Pancreas (tissue), 10 donors: ENCODE results near the gene KRT73. TPM values are rescaled to one million over a fixed set of nuclear protein-coding genes. Genes with fewer than 3 reads are reported as not detected.

ENCODE experiments used
- ATAC-seq, 4 donors: fragments of 200-7000 bp; cut with Tn5 transposase; one replicate each; pipeline versions ENCODE4 v1.8.0 to v1.9.1; 2020; ENCODE audit warnings: mild to moderate bottlenecking in 4 of 4, moderate library complexity in 4 of 4
- DNase-seq, 6 donors: peaks; one replicate each; pipeline ENCODE4 v3.0.0-alpha.2; 2020
- FAIRE-seq: peaks from 2 replicates; lab custom pipeline; 2012; peaks lifted over from hg19 to GRCh38; lab: Jason Lieb, UNC
- H3K27ac ChIP-seq, 4 donors: fragments of 200-600 bp; sonication (generic); 1 replicate in 3 of 4; 2 replicates in 1 of 4; pipeline versions ENCODE4 v1.5.0 to v1.8.0; 2020
- H3K27me3 ChIP-seq, 4 donors: fragments of 200-600 bp; one replicate each; pipeline ENCODE4 v1.8.0; 2021
- H3K36me3 ChIP-seq, 3 donors: fragments of 200-600 bp; sonication (generic) in 1 of 3; one replicate each; pipeline versions ENCODE4 v1.5.0 to v1.8.0; 2020 to 2021
- H3K4me1 ChIP-seq, 3 donors: fragments of 200-600 bp; one replicate each; pipeline ENCODE4 v1.8.0; 2021
- H3K4me3 ChIP-seq, 4 donors: fragments of 200-600 bp; sonication (generic) in 2 of 4; one replicate each; pipeline versions ENCODE4 v1.5.0 to v1.8.0; 2020 to 2021
- H3K9me3 ChIP-seq, 4 donors: fragments of 200-600 bp; one replicate each; pipeline ENCODE4 v1.8.0; 2021
- CTCF ChIP-seq, 4 donors: fragments of 200-600 bp; sonication (generic) in 3 of 4; IDR thresholded peaks; one replicate each; pipeline versions ENCODE4 v1.5.0 to v1.8.0; 2021; ENCODE audit warnings: antibody characterized with exemption in 4 of 4
- WGBS, 2 donors: extraction: QIAGEN DNeasy Blood & Tissue Kit; methylation state at CpG; one replicate each; pipeline ENCODE4 v1.1.7; 2013; 5-methylcytosine and 5-hydroxymethylcytosine counted together
- intact Hi-C, 3 donors: fragments of 100-400 bp; cut with DNase I; formaldehyde crosslinking; loops; one replicate each; pipeline versions ENCODE4 v1.11.1 to v1.14.2; 2022
- polyA plus RNA-seq, 2 donors: library from polyadenylated mRNA; stranded (reverse); fragments of 200-250 nt; gene quantifications; one replicate each; pipeline ENCODE4 v1.2.3, GENCODE V29; 2013
- total RNA-seq, 6 donors: library from RNA; stranded (reverse); fragmentation: NEBNext Ultra II Directional in 4 of 6; extraction: Animal tissue kit (Norgen Biotek cat#: 25700) in 4 of 6; gene quantifications; one replicate each; pipeline versions ENCODE4 v1.2.1 to v1.2.4, GENCODE V29; 2021 to 2023
- donor health status: healthy with polysubstance abuse.
- donor health status: DM: no; HTN: no; CAD: no; lungs with moderate emphysema.
- donor health status: DM: no; HTN: no; CAD: no.
- donor health status: control.
- donor health status: control.
- donor health status: Bipolar disorder and iron deficiency.
- donor health status: DM: yes; HTN: yes; CAD: no.
- donor health status: DM: no; HTN: no; CAD: no.
- donor health status: DM: no; HTN: no; CAD: no.
- donor health status: DM: yes; HTN: yes; CAD: no.

KRT73 gene
- total and polyA plus RNA-seq, 8 donors: not detected

- WGBS, 2 donors: 56 to 65% methylated on average over 6 to 7 of the region's 7 CpGs
- ATAC-seq (no peak), DNase-seq (no peak), FAIRE-seq (no peak)
- Histone ChIP-seq H3K27ac (no peak overlapping the region), H3K36me3 (no peaks in the 10 kb centered on the region), H3K9me3 (no peaks in the 10 kb centered on the region), H3K27me3 (peaks cover 0 to 5% (median 0%) of the 10 kb centered on the region in 4 donors), H3K4me3 (no peak overlapping the region), H3K4me1 (no peaks in the 10 kb centered on the region)
- intact Hi-C loops: no loop called here
- TF ChIP-seq CTCF (IDR thresholded peaks at IDR 0.05): no peak
These were observed 41.0 kb upstream of the KRT73 start for GRCh38 chr12:52659395-52659794.

GRCh38 chr12:52658196-52658595, 39.8 kb upstream of the KRT73 start:
- no peak overlapping the region for H3K4me3 ChIP-seq
- DNase-seq: no peak
- H3K9me3 ChIP-seq: no peaks in the 10 kb centered on the region
- WGBS, 2 donors: 68% methylated on average over 4 of the region's 4 CpGs
- intact Hi-C loops: no loop called here
- H3K36me3 ChIP-seq: no peaks in the 10 kb centered on the region
- TF ChIP-seq CTCF (IDR thresholded peaks at IDR 0.05): no peak
- ATAC-seq: no peak
- H3K4me1 ChIP-seq: no peaks in the 10 kb centered on the region
- peaks cover 0 to 8% (median 0%) of the 10 kb centered on the region in 4 donors for H3K27me3 ChIP-seq
- no peak for FAIRE-seq
- no peak overlapping the region for H3K27ac ChIP-seq

GRCh38 chr12:52657250-52657902, 39.0 kb upstream of the KRT73 start:
- FAIRE-seq (no peak), ATAC-seq (no peak), DNase-seq (no peak)
- 70 to 76% methylated on average over 6 of the region's 6 CpGs for WGBS, 2 donors
- Histone ChIP-seq H3K4me3 (no peak overlapping the region), H3K27me3 (peaks cover 0 to 7% (median 0%) of the 10 kb centered on the region in 4 donors), H3K4me1 (no peaks in the 10 kb centered on the region), H3K36me3 (no peaks in the 10 kb centered on the region), H3K27ac (no peak overlapping the region), H3K9me3 (no peaks in the 10 kb centered on the region)
- TF ChIP-seq CTCF (IDR thresholded peaks at IDR 0.05): no peak
- intact Hi-C loops: no loop called here

- no peak for TF ChIP-seq CTCF (IDR thresholded peaks at IDR 0.05)
- DNase-seq (no peak), ATAC-seq (no peak), FAIRE-seq (no peak)
- Histone ChIP-seq H3K27me3 (peaks cover 0 to 7% (median 0%) of the 10 kb centered on the region in 4 donors), H3K9me3 (no peaks in the 10 kb centered on the region), H3K27ac (no peak overlapping the region), H3K36me3 (no peaks in the 10 kb centered on the region), H3K4me1 (no peaks in the 10 kb centered on the region), H3K4me3 (no peak overlapping the region)
- intact Hi-C loops: no loop called here
- WGBS, 2 donors: 75 to 85% methylated on average over 4 of the region's 4 CpGs
These were observed 38.3 kb upstream of the KRT73 start for GRCh38 chr12:52656616-52657015.

- Histone ChIP-seq H3K4me3 (no peak overlapping the region), H3K36me3 (no peaks in the 10 kb centered on the region), H3K9me3 (no peaks in the 10 kb centered on the region), H3K27me3 (peaks cover 0 to 7% (median 0%) of the 10 kb centered on the region in 4 donors), H3K27ac (no peak overlapping the region), H3K4me1 (no peaks in the 10 kb centered on the region)
- ATAC-seq (peak; percentile 43 to 82 (median 64)), DNase-seq (peak in 4 of 6 donors; percentile 10 to 66 (median 48)), FAIRE-seq (no peak)
- WGBS, 2 donors: 21 to 27% methylated on average over 8 of the region's 8 CpGs
- intact Hi-C loops: no loop called here
- no peak for TF ChIP-seq CTCF (IDR thresholded peaks at IDR 0.05)
These were observed 37.4 kb upstream of the KRT73 start for GRCh38 chr12:52655720-52656124.
